GM12878 (cell line): ENCODE data around the gene CYP1B1. TPM values are rescaled to one million over a fixed set of nuclear protein-coding genes. Genes with fewer than 3 reads are reported as not detected.
"Not testable (repeated sequence)": the region's sequence is repeated elsewhere in the genome, so short reads cannot be mapped to it uniquely, and the experiment has no call there.

ENCODE experiments used
- ATAC-seq: fragments of 200-7000 bp; cut with Tn5 transposase; 3 replicates; pipeline ENCODE4 v1.9.1; 2020; ENCODE audit warnings: mild to moderate bottlenecking, moderate library complexity
- BruUV-seq: library from RNA; stranded (reverse); fragments of 400-500 nt; replicated peaks from 2 replicates; lab custom pipeline; 2021; lab: Mats Ljungman, UMichigan
- CTCF ChIA-PET: fragments of 300-600 bp; sonication (Branson Sonifier 250); formaldehyde crosslinking; extraction: SDS; loops from one replicate; lab custom pipeline; 2021; ENCODE audit warnings: inconsistent platforms; lab: Yijun Ruan, JAX
- POLR2A ChIA-PET: fragments of 350-600 bp; formaldehyde crosslinking; extraction: SDS; loops from one replicate; lab custom pipeline; 2021; ENCODE audit warnings: inconsistent platforms; lab: Charles Lee
- RAD21 ChIA-PET: fragments of 300-600 bp; sonication (Branson Sonifier 250); formaldehyde crosslinking; loops from one replicate; lab custom pipeline; 2023; ENCODE audit warnings: antibody characterized with exemption; ENCODE audit not compliant: unreplicated experiment; lab: Charles Lee
- SMC1A ChIA-PET: fragments of 300-600 bp; sonication (Branson Sonifier 250); formaldehyde crosslinking; loops from one replicate; lab custom pipeline; 2023; ENCODE audit not compliant: unreplicated experiment, uncharacterized antibody; lab: Charles Lee
- DNase-seq: peaks from one replicate; pipeline ENCODE4 v3.0.0-alpha.2; 2011; ENCODE audit warnings: low read depth, low spot score
- FAIRE-seq: peaks from 3 replicates; lab custom pipeline; 2011; peaks lifted over from hg19 to GRCh38; lab: Jason Lieb, UNC
- H2AFZ ChIP-seq: 2 replicates; pipeline ENCODE4 v1.6.0; 2011; ENCODE audit warnings: low read depth, low read length, control low read depth; ENCODE audit not compliant: control insufficient read depth
- H3K27ac ChIP-seq: 2 replicates; pipeline ENCODE4 v1.5.1; 2011; ENCODE audit warnings: control low read depth; ENCODE audit not compliant: control insufficient read depth, insufficient read depth
- H3K27me3 ChIP-seq, 2 experiments: replicated peaks in 1 of 2; 2 replicates each; pipeline versions ENCODE4 v1.6.0 to v1.6.1; 2011; ENCODE audit warnings: low read length in 1 of 2; ENCODE audit not compliant: control insufficient read depth in 2 of 2, insufficient read depth in 2 of 2
- H3K36me3 ChIP-seq, 2 experiments: 2 replicates each; pipeline ENCODE4 v1.5.1; 2011; ENCODE audit warnings: low read length in 1 of 2; ENCODE audit not compliant: control insufficient read depth in 2 of 2, insufficient read depth in 2 of 2
- H3K4me1 ChIP-seq: 2 replicates; pipeline ENCODE4 v1.6.1; 2011; ENCODE audit warnings: mild to moderate bottlenecking, low read length, moderate library complexity, mixed read lengths; ENCODE audit not compliant: control insufficient read depth, insufficient read depth
- H3K4me2 ChIP-seq: 2 replicates; pipeline ENCODE4 v1.6.0; 2011; ENCODE audit warnings: control low read depth; ENCODE audit not compliant: control insufficient read depth, insufficient read depth
- H3K4me3 ChIP-seq: fragments of 200-600 bp; sonication (generic); 2 replicates; pipeline ENCODE4 v1.5.1; 2016
- H3K79me2 ChIP-seq: 2 replicates; pipeline ENCODE4 v1.6.0; 2011; ENCODE audit warnings: low read length; ENCODE audit not compliant: control insufficient read depth, insufficient read depth
- H3K9ac ChIP-seq: 2 replicates; pipeline ENCODE4 v1.8.0; 2011; ENCODE audit warnings: low read length, control low read depth, mixed read lengths; ENCODE audit not compliant: control insufficient read depth, insufficient read depth
- H3K9me3 ChIP-seq: replicated peaks from 3 replicates; pipeline ENCODE4 v1.5.1; 2011; ENCODE audit warnings: mild to moderate bottlenecking, low read length; ENCODE audit not compliant: control insufficient read depth, insufficient read depth
- H4K20me1 ChIP-seq: 2 replicates; pipeline ENCODE4 v1.6.0; 2011; ENCODE audit not compliant: control insufficient read depth, insufficient read depth
- CEBPZ ChIP-seq: fragments of 150-350 bp; IDR thresholded peaks from 2 replicates; pipeline ENCODE4 v1.6.1; 2016; ENCODE audit warnings: low read depth, low read length
- IKZF2 ChIP-seq, 2 experiments: fragments of 450-650 bp; IDR thresholded peaks; 2 replicates each; pipeline ENCODE4 v1.6.1; 2017; ENCODE audit warnings: mild to moderate bottlenecking in 2 of 2, moderate library complexity in 2 of 2
- MEF2A ChIP-seq: IDR thresholded peaks from 2 replicates; pipeline ENCODE4 v1.6.1; 2011; ENCODE audit warnings: low read depth, mild to moderate bottlenecking, low read length, moderate library complexity; ENCODE audit not compliant: insufficient read depth
- NFXL1 ChIP-seq: fragments of 450-650 bp; IDR thresholded peaks from 2 replicates; pipeline ENCODE4 v1.6.1; 2017; ENCODE audit warnings: antibody characterized with exemption, mild to moderate bottlenecking, borderline replicate concordance
- SMC3 ChIP-seq: IDR thresholded peaks from 2 replicates; pipeline ENCODE4 v1.6.1; 2011; ENCODE audit warnings: low read length, improper control_type of control experiment, borderline replicate concordance
- SREBF2 ChIP-seq: IDR thresholded peaks from 2 replicates; pipeline ENCODE4 v1.6.1; 2012; ENCODE audit warnings: mild to moderate bottlenecking, low read length
- ZNF274 ChIP-seq: IDR thresholded peaks from one replicate; pipeline ENCODE4 v1.8.0; 2011; ENCODE audit not compliant: insufficient read length, insufficient read depth
- WGBS: methylation state at CpG from one replicate; pipeline ENCODE4 v1.1.6; 2016; ENCODE audit warnings: low lambda C conversion rate; ENCODE audit not compliant: insufficient replicate concordance, insufficient coverage; ENCODE audit errors: missing lambda C conversion rate; 5-methylcytosine and 5-hydroxymethylcytosine counted together
- in situ Hi-C: fragments of 300-500 bp; cut with MboI; formaldehyde crosslinking; loops from 9 replicates; pipeline ENCODE4 v1.14.3; 2018; ENCODE audit warnings: mixed read lengths
- intact Hi-C: fragments of 100-400 bp; cut with micrococcal nuclease; formaldehyde crosslinking; loops from one replicate; pipeline ENCODE4 v1.14.2; 2022; ENCODE audit not compliant: unreplicated experiment
- polyA plus RNA-seq, 11 experiments: library from polyadenylated mRNA; depleted of rRNA in 4 of 11; unstranded in 6 of 11; stranded (reverse) in 5 of 11; fragments of >200 nt; fragmentation: Nextera tagmentation in 4 of 11; fragmentation: Illumina TruSeq in 1 of 11; extraction: Ambion mirVana in 4 of 11; extraction: Trizol in 1 of 11; gene quantifications; 1 replicate in 1 of 11; 2 replicates in 10 of 11; pipeline versions ENCODE4 v1.2.1 to v1.2.3, GENCODE V29; 2011 to 2016; ENCODE audit warnings: inconsistent platforms in 2 of 11, missing spikeins in 2 of 11, low read depth in 1 of 11
- total RNA-seq, 4 experiments: library from RNA; depleted of rRNA in 3 of 4; stranded (reverse); fragments of >200 nt in 3 of 4; fragmentation: Illumina TruSeq in 1 of 4; extraction: Trizol in 1 of 4; gene quantifications; 2 replicates each; pipeline versions ENCODE4 v1.2.1 to v1.2.3, GENCODE V29; 2013 to 2021
- TF ChIP-seq, protein P1 (sequence below): IDR thresholded peaks from 2 replicates; pipeline ENCODE4 v1.6.1; 2011; ENCODE audit warnings: low read depth, low read length, improper control_type of control experiment, borderline replicate concordance

Gene CYP1B1
- total and polyA plus RNA-seq, 10 of the 15 experiments (the other 5 are each of a cell fraction or from before 2014, with no cell fraction given) = 0.35 to 29.7 (median 3.4) TPM

DNA sequence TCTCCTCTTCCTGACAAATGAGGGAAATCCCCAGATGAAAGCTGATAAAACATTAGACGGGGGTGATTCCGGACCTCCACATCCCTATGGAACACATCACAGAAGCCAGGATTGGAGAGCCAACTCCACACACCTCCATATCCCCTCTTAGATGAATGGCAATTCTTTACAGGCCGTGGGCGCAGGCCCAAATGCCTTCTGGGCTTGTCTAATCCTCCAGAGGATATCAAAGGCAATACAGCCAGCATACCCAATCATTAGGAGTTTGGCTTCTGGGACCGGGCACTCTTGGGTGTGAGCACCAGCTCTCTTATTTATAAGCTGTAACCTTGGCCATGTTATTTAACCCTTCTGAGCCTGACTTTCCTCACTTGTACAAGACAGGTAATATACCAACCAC lies 15.0 kb upstream of the CYP1B1 start:
- TF ChIP-seq NFXL1 (no peak), CEBPZ (no peak), IKZF2 (IDR thresholded peaks at IDR 0.05) (no peak), SREBF2 (no peak), ZNF274 (no peak), MEF2A (no peak), SMC3 (no peak)
- TF ChIP-seq, protein P1, sequence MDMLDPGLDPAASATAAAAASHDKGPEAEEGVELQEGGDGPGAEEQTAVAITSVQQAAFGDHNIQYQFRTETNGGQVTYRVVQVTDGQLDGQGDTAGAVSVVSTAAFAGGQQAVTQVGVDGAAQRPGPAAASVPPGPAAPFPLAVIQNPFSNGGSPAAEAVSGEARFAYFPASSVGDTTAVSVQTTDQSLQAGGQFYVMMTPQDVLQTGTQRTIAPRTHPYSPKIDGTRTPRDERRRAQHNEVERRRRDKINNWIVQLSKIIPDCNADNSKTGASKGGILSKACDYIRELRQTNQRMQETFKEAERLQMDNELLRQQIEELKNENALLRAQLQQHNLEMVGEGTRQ = no peak
- ATAC-seq (no peak), DNase-seq (no peak), FAIRE-seq (no peak)
- Histone ChIP-seq H4K20me1 (no peaks in the 10 kb centered on the region), H3K9me3 (no peaks in the 10 kb centered on the region), H2AFZ (no peak overlapping the region), H3K36me3 (no peaks in the 10 kb centered on the region), H3K4me1 (peaks cover 10% of the 10 kb centered on the region), H3K27ac (no peak overlapping the region), H3K9ac (no peak overlapping the region), H3K27me3 (no peaks in the 10 kb centered on the region), H3K4me2 (no peak overlapping the region), H3K79me2 (no peaks in the 10 kb centered on the region; the same call in 1 of the 2 replicates), H3K4me3 (no peak overlapping the region)
- intact Hi-C loops (no loop called here), in situ Hi-C loops (no loop called here)
- WGBS = 81% methylated on average over 5 of the region's 5 CpGs
- RAD21 ChIA-PET = no interaction called here
- no TSS peak for BruUV-seq
- CTCF ChIA-PET = interaction anchor here (1.0 kb wide), 1 partner anchor 25 kb away, joined by 3 read pairs; no protein-coding TSS in a partner anchor
- SMC1A ChIA-PET = no interaction called here
- POLR2A ChIA-PET = no interaction called here

GRCh38 chr2:38090212-38090611 lies 14.3 kb upstream of the CYP1B1 start:
- WGBS = 25% methylated on average over 6 of the region's 6 CpGs
- H3K36me3 ChIP-seq, H3K4me2 ChIP-seq, CTCF ChIA-PET, H3K27ac ChIP-seq, H3K27me3 ChIP-seq, H3K79me2 ChIP-seq, in situ Hi-C loops, H3K9me3 ChIP-seq, POLR2A ChIA-PET, H3K9ac ChIP-seq, SMC1A ChIA-PET, H4K20me1 ChIP-seq, H2AFZ ChIP-seq, BruUV-seq, H3K4me3 ChIP-seq, ATAC-seq, DNase-seq, intact Hi-C loops, H3K4me1 ChIP-seq, FAIRE-seq, RAD21 ChIA-PET: not testable (repeated sequence)
